Activated naive CD4-positive, alpha-beta T cell treated with anti-CD3 and anti-CD28 coated beads, Interleukin-2, amount 50 U/mL, for 72 hours (primary cell): Measurements from ENCODE around the gene COX6A2. TPM values are rescaled to one million over a fixed set of nuclear protein-coding genes. Genes with fewer than 3 reads are reported as not detected.

ENCODE experiments used
- ATAC-seq, 2 donors: fragments of 150-1000 bp; cut with Tn5 transposase; 2 replicates each; pipeline ENCODE4 v1.10.0; 2021; ENCODE audit warnings: mild to moderate bottlenecking in 2 of 2, moderate library complexity in 2 of 2
- DNase-seq, 2 donors: peaks; one replicate each; pipeline ENCODE4 v3.0.0; 2021 to 2022; ENCODE audit warnings: low spot score in 2 of 2
- H3K27ac Mint-ChIP-seq, 2 donors: one replicate each; pipeline ENCODE4 v1.8.0; 2022; ENCODE audit warnings: mild to moderate bottlenecking in 2 of 2, mixed read lengths in 2 of 2
- H3K36me3 Mint-ChIP-seq, 2 donors: one replicate each; pipeline ENCODE4 v1.8.0; 2022; ENCODE audit warnings: mixed read lengths in 2 of 2
- H3K9me3 Mint-ChIP-seq, 2 donors: one replicate each; pipeline ENCODE4 v1.8.0; 2022; ENCODE audit warnings: mixed read lengths in 2 of 2
- total RNA-seq, 2 donors: library from RNA; stranded (reverse); gene quantifications; one replicate each; pipeline ENCODE4 v1.2.3, GENCODE V29; 2022

Gene COX6A2
- total RNA-seq, 2 donors from 2014 or later, result not detected

DNA sequence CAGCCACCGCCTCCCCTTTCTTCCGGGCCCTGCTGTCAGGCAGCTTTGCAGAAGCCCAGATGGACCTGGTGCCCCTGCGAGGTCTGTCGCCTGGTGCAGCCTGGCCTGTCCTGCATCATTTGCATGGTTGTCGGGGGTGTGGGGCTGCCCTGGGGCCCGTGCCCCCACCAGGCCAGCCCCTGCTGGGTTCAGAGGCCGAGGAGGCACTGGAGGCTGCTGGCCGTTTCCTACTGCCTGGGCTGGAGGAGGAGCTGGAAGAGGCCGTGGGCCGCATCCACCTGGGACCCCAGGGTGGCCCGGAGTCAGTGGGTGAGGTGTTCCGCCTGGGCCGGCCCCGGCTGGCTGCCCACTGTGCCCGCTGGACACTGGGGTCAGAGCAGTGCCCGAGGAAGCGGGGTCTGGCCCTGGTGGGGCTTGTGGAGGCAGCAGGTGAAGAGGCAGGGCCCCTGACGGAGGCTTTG is 38.3 kb upstream of the COX6A2 start:
- ATAC-seq (no peak), DNase-seq (no peak)
- no peaks in the 10 kb centered on the region for H3K9me3 Mint-ChIP-seq
- H3K27ac Mint-ChIP-seq, result no peak overlapping the region
- peaks cover 0 to 4% of the 10 kb centered on the region in 2 donors for H3K36me3 Mint-ChIP-seq

DNA sequence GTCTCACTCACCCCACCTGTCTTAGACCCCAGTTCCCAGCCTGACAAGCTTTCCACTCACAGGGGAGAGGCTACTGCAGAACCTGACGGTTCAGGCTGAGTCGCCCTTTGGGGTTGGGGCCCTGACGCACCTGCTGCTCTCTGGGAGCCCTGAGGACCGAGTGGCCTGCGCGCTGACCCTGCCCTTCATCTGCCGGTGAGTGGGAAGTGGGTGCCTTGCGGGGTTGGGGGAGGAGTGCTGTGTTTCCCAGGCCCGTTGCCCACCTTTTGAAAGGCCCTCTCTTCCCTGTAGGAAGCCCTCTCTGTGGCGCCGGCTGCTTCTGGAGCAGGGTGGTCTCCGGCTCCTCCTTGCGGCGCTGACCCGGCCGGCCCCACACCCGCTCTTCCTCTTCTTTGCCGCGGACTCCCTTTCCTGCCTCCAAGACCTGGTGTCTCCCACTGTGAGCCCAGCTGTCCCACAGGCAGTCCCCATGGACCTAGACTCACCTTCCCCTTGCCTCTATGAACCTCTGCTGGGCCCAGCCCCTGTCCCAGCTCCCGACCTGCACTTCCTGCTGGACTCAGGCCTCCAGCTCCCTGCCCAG is 37.7 kb upstream of the COX6A2 start:
- Mint-ChIP-seq H3K9me3 (no peaks in the 10 kb centered on the region), H3K27ac (no peak overlapping the region), H3K36me3 (peaks cover 0 to 4% of the 10 kb centered on the region in 2 donors)
- ATAC-seq, result no peak
- no peak for DNase-seq

DNA sequence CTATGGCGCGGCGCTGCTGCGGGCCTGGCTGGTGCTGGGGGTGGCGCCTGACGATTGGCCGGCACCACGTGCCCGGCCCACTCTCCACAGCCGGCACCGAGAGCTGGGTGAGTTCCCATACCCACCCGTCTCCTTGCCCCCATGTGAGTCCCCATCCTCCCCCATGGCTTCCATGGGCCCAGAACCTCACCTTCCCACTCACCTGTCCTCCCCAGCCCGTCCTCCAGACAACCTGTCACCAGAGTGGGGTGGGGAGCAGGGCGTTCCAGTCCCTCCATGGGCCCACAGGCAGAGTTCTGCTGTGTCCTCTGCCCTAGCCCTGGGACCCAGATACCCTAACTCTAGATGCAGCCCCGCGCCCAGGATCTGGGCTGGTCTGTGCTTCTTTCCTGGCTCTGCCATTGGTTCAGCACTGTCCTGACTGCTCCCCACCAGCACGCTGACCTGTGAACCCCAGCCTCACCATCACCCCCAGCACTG is 36.7 kb upstream of the COX6A2 start:
- no peak overlapping the region for H3K27ac Mint-ChIP-seq
- no peaks in the 10 kb centered on the region for H3K9me3 Mint-ChIP-seq
- ATAC-seq (no peak), DNase-seq (no peak)
- H3K36me3 Mint-ChIP-seq, result peaks cover 4% of the 10 kb centered on the region in 2 donors

DNA sequence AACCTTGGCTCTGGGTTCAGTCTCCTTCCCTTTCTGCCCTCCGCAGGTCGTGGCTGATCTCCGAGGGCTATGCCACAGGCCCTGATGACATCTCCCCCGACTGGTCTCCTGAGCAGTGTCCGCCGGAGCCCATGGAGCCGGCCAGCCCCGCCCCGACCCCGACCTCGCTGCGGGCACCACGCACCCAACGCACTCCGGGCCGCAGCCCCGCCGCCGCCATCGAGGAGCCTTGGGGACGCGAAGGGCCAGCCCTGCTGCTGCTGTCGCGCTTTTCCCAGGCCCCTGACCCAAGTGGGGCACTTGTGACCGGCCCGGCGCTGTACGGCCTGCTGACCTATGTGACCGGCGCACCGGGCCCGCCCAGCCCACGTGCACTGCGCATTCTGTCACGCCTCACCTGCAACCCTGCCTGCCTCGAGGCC is 36.2 kb upstream of the COX6A2 start:
- peaks cover 4% of the 10 kb centered on the region in 2 donors for H3K36me3 Mint-ChIP-seq

DNA sequence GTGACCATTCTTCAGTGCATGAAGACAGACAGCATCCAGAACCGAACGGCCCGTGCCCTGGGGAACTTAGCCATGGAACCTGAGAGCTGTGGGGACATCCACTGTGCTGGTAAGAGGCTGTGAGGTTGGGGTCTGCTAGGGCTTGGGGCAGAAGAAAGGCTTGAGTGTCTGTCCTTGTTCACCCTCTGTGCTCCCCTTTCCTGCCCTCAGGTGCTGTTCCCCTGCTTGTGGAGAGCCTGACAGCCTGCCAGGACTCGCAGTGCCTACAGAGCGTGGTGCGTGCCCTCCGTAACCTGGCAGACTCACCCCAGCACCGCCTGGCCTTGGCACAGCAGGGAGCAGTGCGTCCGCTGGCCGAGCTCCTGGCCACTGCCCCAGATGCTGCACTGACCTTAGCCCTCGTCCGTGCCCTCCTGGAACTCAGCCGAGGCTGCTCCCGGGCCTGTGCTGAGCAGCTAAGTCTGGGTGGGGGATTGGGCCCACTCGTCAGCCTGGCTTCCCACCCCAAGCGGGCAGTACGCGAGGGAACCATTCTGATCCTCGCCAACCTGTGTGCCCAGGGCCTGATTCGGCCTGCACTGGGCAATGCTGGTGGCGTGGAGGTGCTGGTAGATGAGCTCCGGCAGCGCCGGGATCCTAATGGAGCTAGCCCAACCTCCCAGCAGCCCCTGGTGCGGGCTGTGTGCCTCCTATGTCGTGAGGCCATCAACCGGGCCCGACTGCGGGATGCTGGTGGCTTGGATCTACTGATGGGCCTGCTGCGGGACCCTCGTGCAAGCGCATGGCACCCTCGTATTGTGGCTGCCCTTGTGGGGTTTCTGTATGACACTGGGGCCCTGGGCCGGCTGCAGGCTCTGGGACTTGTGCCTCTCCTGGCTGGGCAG is 34.0 kb upstream of the COX6A2 start:
- ATAC-seq, result no peak
- Mint-ChIP-seq H3K27ac (no peak overlapping the region), H3K9me3 (no peaks in the 10 kb centered on the region), H3K36me3 (peaks cover 10 to 12% of the 10 kb centered on the region in 2 donors)
- DNase-seq, result no peak

More for the DNA sequence above, 36.2 kb upstream of the COX6A2 start:
- DNase-seq (no peak), ATAC-seq (no peak)
- Mint-ChIP-seq H3K9me3 (no peaks in the 10 kb centered on the region), H3K27ac (no peak overlapping the region)

DNA sequence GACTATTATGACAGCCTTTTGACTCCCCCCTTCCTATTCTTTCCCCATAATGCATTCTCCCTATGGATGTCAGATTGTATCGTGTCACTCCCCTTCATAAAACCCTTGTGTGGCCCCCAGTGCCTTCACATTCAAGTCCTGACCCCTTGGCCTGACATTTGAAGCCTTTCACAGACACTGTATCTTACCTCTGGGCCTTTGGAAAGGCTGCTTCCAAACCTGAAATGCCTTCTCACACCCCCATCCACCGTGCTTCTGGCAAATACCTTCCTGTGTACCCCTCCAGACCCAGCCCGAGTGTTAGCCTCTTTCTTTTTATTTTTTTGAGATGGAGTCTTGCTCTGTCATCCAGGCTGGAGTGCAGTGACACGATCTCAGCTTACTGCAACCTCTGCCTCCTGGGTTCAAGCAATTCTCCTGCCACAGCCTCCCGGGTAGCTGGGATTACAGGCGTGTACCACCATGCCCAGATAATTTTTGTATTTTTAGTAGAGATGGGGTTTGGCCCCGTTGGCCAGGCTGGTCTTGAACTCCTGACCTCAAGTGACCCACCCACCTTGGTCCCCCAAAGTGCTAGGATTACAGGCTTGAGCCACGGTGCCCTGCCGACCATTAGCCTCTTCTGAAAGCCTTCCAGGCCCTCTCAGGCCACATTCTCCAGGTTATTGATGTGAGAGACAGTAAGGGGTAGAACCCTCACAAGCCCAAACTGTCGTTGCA is 33.2 kb upstream of the COX6A2 start:
- Mint-ChIP-seq H3K27ac (no peak overlapping the region), H3K9me3 (no peaks in the 10 kb centered on the region), H3K36me3 (peaks cover 10 to 12% of the 10 kb centered on the region in 2 donors)
- DNase-seq (no peak), ATAC-seq (no peak)

DNA sequence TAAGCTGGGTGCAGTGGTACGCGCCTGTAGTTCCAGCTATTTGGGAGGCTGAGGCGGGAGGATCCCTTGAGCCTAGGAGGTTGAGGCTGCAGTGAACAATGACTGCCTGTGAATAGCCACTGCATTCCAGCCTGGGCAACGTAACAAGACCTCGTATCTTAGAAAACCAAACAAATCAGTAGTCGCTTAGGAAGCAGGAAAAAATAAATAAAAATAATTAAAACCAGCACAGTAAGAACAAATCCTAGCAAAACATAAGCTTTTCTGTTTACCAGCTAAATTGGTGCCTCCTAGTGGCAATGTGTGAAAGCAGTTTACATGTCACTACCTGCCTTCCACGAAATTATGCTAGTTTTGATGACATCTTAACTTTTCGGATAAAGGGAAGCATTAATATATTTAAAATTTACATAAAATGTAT is 32.4 kb upstream of the COX6A2 start:
- DNase-seq (no peak), ATAC-seq (no peak)
- Mint-ChIP-seq H3K9me3 (no peaks in the 10 kb centered on the region), H3K36me3 (peaks cover 12 to 13% of the 10 kb centered on the region in 2 donors), H3K27ac (peak overlapping the region; percentile 89 to 98)

DNA sequence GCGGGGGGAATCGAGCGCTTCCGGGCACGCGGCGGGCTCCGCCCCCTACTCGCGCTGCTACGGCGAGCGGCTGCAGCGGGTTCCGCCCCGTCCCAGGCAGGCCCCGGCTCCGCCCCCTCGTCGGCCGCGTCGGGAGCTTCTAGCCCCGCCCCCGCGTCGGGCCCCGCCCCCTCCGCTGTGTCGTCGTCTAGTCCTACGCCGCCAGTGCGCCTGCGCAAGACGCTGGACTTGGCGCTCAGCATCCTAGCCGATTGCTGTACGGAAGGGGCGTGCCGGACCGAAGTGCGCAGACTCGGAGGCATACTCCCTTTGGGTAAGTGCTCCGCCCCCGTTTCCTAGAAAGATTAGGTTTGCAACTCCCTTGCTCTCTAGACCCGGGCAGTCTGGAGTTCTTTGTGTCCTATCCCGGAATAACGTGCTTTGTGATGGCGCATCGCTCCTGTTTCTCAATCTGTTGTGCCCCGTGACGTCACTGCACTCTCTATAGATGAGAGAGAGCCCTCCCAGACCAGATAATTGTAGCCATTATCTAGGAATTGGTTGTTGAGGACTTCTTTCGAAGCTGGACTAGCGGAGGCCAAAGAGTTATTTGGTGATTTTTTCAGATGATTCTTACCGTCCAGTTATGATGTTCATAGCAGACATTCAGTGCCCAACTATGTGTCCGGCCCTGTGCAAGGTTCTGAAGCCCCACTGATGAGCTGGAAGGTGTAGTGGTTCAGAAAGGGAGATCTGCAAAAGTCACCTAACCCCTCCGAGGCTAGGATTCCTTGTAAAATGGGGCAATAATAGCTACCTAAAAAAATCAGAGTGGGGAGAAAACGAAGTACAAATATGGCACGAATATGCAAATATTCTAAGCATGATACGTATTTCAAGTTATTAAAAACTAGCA is 31.8 kb upstream of the COX6A2 start:
- Mint-ChIP-seq H3K27ac (peak overlapping the region; percentile 92 to 98), H3K9me3 (no peaks in the 10 kb centered on the region), H3K36me3 (peaks cover 12 to 17% of the 10 kb centered on the region in 2 donors)
- ATAC-seq (peak; percentile 82 to 86), DNase-seq (peak; percentile 100)

DNA sequence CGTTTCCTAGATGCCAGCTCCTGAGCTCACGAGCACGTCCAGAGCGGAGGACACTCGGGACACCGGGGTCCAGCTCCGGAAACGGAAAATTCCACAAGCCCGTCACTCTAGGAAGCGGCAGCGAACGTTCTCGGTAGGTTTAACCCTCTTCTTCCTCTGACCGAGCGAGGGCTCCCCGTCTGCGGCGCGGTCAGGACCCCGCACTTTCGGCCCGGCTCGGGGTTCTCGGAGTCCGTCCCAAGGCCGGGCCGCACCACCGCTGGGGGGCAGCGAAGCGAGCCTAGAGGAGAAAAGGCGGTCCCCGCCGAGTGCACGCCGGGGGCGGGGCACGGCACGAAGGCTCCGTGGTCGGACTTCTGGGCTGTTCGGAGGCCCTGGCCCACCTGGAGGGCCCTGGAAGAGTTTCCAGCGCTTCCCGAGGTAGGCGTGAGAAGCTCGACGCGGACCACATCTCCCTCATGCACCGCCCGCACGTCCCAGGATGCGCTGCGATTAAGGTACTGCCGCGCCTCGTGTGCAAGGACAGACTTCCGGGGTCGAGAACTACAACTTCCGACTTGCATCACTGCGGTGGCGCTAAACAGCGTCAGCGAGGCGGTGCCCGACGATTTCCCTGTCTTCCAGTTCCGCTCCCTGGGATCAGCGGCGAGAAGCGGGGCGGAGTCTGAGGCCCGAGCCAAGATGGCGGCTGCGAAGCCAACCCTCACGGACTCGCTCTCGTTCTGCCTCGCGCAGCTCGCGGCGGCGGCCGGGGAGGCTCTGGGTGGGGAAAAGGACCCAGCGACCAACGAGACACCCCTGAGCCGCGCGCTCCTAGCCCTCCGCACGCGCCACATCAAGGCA is 30.9 kb upstream of the COX6A2 start, which contains the start of gene ARMC5:
TSS of gene ARMC5 (plus strand) at position 658 of the 843 bp plus-strand sequence. CDS start at position 682, 24 bp downstream.
- DNase-seq (peak; percentile 91 to 97), ATAC-seq (peak; percentile 82 to 84)
- H3K36me3 Mint-ChIP-seq, result peaks cover 12 to 15% of the 10 kb centered on the region in 2 donors
- H3K27ac Mint-ChIP-seq, result peak within 1 kb of the TSS; percentile 92 to 98
- H3K9me3 Mint-ChIP-seq, result no peaks in the 10 kb centered on the region

DNA sequence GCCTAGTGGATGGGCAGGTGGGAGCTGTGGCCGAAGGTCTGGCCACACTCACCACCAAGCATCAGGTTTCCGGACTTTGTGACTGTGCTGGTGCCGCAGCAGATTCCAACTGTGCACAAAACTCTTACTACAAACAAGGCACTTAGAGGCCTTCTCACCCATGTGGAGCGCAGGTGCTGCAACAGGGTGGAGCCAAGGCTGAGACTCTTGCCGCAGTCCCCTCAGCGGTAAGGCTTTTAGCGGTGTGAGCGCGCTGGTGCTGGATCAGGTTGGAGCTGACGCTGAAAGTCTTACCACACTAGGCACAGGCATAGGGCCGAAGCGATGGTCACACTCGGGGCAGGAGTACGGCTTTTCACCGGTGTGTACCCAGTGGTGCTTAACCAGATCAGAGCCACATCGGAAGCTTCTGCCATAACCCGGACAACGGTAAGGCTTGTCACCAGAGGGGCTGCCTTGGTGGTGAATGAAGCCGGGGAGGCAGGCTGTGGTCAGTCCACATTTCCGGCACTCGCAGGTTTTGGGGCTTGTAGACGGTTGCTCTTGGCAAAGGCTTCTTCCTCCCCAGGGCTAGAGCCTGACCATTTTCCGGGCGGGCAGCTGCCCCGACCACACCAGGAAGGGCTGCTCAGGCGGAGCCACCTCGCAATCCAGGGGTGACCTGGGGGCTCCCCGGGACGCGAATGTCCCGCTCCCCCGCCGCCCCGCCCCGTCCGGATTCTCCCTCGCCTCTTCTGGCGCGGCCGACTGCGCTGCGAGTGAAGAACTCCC is 30.1 kb upstream of the COX6A2 start:
- no peaks in the 10 kb centered on the region for H3K9me3 Mint-ChIP-seq
- peaks cover 12 to 15% of the 10 kb centered on the region in 2 donors for H3K36me3 Mint-ChIP-seq
- peak in 1 of 2 donors; percentile 13 for ATAC-seq
- peak; percentile 47 to 75 for DNase-seq
- peak overlapping the region; percentile 92 to 98 for H3K27ac Mint-ChIP-seq

DNA sequence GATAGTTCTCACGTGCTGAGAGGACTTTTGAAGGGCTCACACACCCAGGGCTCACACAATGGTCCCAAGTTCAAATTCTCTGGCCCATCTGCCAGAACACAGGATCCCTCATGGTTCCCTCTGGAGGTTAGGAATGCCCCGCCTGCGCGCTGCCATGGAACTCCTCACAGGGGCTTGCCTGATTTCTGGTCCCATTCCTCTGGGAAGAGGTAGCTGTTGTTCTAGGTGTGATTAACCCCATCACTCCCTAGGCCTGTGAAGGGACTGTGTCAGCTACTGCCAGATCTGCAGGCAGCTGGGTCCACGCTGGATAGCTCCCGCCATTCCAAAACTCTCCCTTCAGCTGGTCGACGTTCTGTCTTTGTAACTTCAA is 28.8 kb upstream of the COX6A2 start:
- DNase-seq, result no peak
- Mint-ChIP-seq H3K36me3 (peaks cover 12 to 15% of the 10 kb centered on the region in 2 donors), H3K27ac (no peak overlapping the region), H3K9me3 (no peaks in the 10 kb centered on the region)
- ATAC-seq, result no peak

DNA sequence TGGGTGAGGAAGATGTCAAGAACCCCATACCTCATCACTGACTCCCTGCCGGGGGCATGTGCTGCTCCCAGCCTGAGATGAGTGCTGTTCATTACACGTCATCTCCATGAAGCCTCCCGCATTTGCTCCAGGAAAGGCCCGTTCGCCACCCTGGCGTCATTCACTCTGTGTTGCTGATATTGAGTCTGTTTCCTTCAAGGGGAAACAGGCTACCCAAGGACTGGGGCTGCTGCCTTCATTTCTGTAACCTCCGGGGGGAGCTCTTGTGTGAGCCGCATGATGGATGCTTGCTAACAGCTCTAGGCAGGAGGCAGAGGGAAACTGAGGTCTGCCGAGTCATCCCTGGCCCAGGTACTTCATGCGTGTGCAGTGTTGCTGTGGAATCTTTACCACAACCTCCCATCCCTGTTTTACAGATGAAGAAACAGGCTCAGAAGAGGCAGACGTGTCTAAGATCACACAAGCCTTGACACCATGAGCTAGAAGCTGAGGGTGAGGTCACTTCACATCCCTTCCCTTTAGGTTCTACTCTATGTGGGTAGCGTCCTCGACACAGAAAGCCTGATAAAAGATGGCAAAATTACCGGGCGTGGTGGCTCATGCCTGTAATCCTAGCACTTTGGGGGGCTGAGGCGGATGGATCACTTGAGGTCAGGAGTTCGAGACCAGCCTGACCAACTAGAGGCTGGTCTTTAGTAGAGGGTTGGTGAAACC is 27.6 kb upstream of the COX6A2 start:
- peaks cover 12 to 15% of the 10 kb centered on the region in 2 donors for H3K36me3 Mint-ChIP-seq
- no peak for ATAC-seq
- peak overlapping the region; percentile 52 to 76 for H3K27ac Mint-ChIP-seq
- no peaks in the 10 kb centered on the region for H3K9me3 Mint-ChIP-seq
- peak in 1 of 2 donors; percentile 43 for DNase-seq

DNA sequence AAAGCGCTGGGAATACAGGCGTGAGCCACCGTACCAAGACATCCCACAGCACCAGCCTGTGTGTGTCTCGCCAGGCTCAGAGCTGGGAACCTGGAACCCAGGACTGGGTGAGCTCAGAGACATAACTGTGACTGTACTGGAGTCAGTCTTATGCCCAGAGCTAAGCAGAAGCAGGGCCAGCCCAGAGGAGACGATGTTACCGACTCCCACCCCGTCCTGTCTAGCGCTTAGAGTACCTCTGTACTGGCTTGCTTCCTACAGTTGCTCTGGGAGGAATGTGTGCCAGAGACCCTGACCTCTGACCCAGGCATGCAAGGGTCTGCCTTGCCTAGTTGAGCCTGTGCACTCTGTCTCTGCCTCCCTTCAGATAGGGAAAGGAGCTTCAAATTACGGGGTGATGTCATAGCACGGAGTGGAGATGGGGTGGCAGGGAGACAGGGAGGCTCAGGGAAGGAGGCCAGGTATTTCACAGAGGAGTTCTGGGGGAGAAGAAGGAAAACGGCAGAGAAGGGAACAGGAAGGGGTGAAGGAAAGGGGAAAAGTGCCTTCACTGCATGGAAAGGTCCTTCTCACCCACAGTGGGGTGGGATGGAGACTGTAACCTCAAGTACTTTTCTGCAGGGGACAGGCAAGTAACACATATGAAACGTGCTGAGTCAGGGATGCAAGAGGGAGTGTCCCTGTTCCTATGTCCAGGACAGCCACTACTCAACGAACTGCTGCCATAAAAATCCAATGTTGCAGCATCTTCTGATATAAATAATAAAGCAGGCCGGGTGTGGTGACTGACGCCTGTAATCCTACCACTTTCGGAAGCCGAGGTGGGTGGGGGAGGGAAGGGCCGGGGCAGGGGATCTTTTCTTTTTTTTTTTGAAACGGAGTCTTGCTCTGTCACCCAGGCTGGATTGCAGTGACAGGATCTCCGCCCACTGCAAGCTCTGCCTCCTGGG is 25.4 kb upstream of the COX6A2 start:
- ATAC-seq (no peak), DNase-seq (no peak)
- no peaks in the 10 kb centered on the region for H3K9me3 Mint-ChIP-seq
- H3K27ac Mint-ChIP-seq, result peak overlapping the region; percentile 1 to 33
- H3K36me3 Mint-ChIP-seq, result peaks cover 7 to 15% of the 10 kb centered on the region in 2 donors
